Neural cell (in vitro differentiated cells): ENCODE results near the gene ELP5. TPM values are rescaled to one million over a fixed set of nuclear protein-coding genes. Genes with fewer than 3 reads are reported as not detected.

Experiments used
- H2AFZ ChIP-seq: fragments of 200-600, 300-800 bp; sonication (generic), shearing (Covaris generic); 2 replicates; pipeline ENCODE4 v1.6.0; 2014; ENCODE audit warnings: low read depth, mild to moderate bottlenecking, antibody characterized with exemption, low read length, moderate library complexity
- H3F3A ChIP-seq: fragments of 200-600 bp; shearing (Covaris generic); 2 replicates; pipeline ENCODE4 v1.6.1; 2016; ENCODE audit warnings: mild to moderate bottlenecking, moderate library complexity, mixed read lengths, antibody characterized with exemption, low read length; ENCODE audit not compliant: insufficient read depth, poor library complexity, severe bottlenecking
- H3K27ac ChIP-seq: fragments of 200-600, 300-800 bp; sonication (generic), shearing (Covaris generic); 2 replicates; pipeline ENCODE4 v1.5.1; 2014; ENCODE audit warnings: mild to moderate bottlenecking, low read length, moderate library complexity
- H3K27me3 ChIP-seq: fragments of 300-800, 200-600 bp; sonication (generic), shearing (Covaris generic); 2 replicates; pipeline ENCODE4 v1.6.0; 2014; ENCODE audit warnings: mild to moderate bottlenecking, low read depth, low read length, moderate library complexity; ENCODE audit not compliant: insufficient read depth
- H3K36me3 ChIP-seq: fragments of 300-800, 200-600 bp; sonication (generic), shearing (Covaris generic); 2 replicates; pipeline ENCODE4 v1.5.1; 2014; ENCODE audit warnings: mild to moderate bottlenecking, antibody characterized with exemption, low read length, moderate library complexity; ENCODE audit not compliant: insufficient read depth
- H3K4me2 ChIP-seq: fragments of 300-800, 200-600 bp; sonication (generic), shearing (Covaris generic); 2 replicates; pipeline ENCODE4 v1.6.0; 2014; ENCODE audit warnings: mild to moderate bottlenecking, low read length
- H3K4me3 ChIP-seq: fragments of 300-800, 200-600 bp; sonication (generic), shearing (Covaris generic); 2 replicates; pipeline ENCODE4 v1.5.1; 2014; ENCODE audit warnings: mild to moderate bottlenecking, low read length, moderate library complexity
- H3K79me2 ChIP-seq: fragments of 200-600 bp; shearing (Covaris generic); replicated peaks from 2 replicates; pipeline ENCODE4 v1.6.0; 2014; ENCODE audit warnings: mild to moderate bottlenecking, low read length, moderate library complexity; ENCODE audit not compliant: insufficient read depth
- H3K9ac ChIP-seq: fragments of 300-800, 200-600 bp; sonication (generic), shearing (Covaris generic); 2 replicates; pipeline ENCODE4 v1.6.1; 2016; ENCODE audit warnings: mild to moderate bottlenecking, low read length, mixed read lengths
- H3K9me2 ChIP-seq: fragments of 200-600 bp; shearing (Covaris generic); 2 replicates; pipeline ENCODE4 v1.6.1; 2016; ENCODE audit warnings: mild to moderate bottlenecking, low read length, mixed read lengths; ENCODE audit not compliant: insufficient read depth
- H3K9me3 ChIP-seq: fragments of 200-600, 300-800 bp; sonication (generic), shearing (Covaris generic); 2 replicates; pipeline ENCODE4 v1.6.1; 2016; ENCODE audit warnings: mild to moderate bottlenecking, mixed run types, low read length, moderate library complexity, mixed read lengths
- H4K20me1 ChIP-seq: fragments of 200-600 bp; shearing (Covaris generic); 2 replicates; pipeline ENCODE4 v1.6.1; 2016; ENCODE audit warnings: mild to moderate bottlenecking, mixed run types; ENCODE audit not compliant: insufficient read depth
- CTCF ChIP-seq: fragments of 450-650 bp; IDR thresholded peaks from 2 replicates; pipeline ENCODE4 v1.5.1; 2014; ENCODE audit warnings: antibody characterized with exemption, mild to moderate bottlenecking, moderate library complexity; ENCODE audit not compliant: poor library complexity, severe bottlenecking
- EP300 ChIP-seq: fragments of 450-650 bp; conservative IDR thresholded peaks from 2 replicates; pipeline ENCODE4 v1.6.1; 2014; ENCODE audit warnings: antibody characterized with exemption, mild to moderate bottlenecking, moderate library complexity; ENCODE audit not compliant: poor library complexity, severe bottlenecking
- EZH2 ChIP-seq: fragments of 200-600, 300-800 bp; shearing (Covaris generic), sonication (generic); IDR thresholded peaks from 2 replicates; pipeline ENCODE4 v1.6.1; 2014; ENCODE audit warnings: antibody characterized with exemption, low read length, borderline replicate concordance, mild to moderate bottlenecking; ENCODE audit not compliant: insufficient read depth, poor library complexity, severe bottlenecking
- MXI1 ChIP-seq: fragments of 450-650 bp; conservative IDR thresholded peaks from 2 replicates; pipeline ENCODE4 v1.6.1; 2014; ENCODE audit warnings: antibody characterized with exemption, mild to moderate bottlenecking; ENCODE audit not compliant: poor library complexity, severe bottlenecking
- POLR2AphosphoS5 ChIP-seq: IDR thresholded peaks from 2 replicates; pipeline ENCODE4 v1.6.1; 2012
- RAD21 ChIP-seq: fragments of 450-650 bp; conservative IDR thresholded peaks from 2 replicates; pipeline ENCODE4 v1.6.1; 2014; ENCODE audit warnings: antibody characterized with exemption, mild to moderate bottlenecking, moderate library complexity
- REST ChIP-seq: IDR thresholded peaks from 2 replicates; pipeline ENCODE4 v1.6.1; 2012; ENCODE audit warnings: borderline replicate concordance
- SMC3 ChIP-seq: fragments of 450-650 bp; conservative IDR thresholded peaks from 2 replicates; pipeline ENCODE4 v1.6.1; 2014; ENCODE audit warnings: antibody characterized with exemption, mild to moderate bottlenecking, moderate library complexity; ENCODE audit not compliant: poor library complexity
- TAF1 ChIP-seq: IDR thresholded peaks from 2 replicates; pipeline ENCODE4 v1.6.1; 2012; ENCODE audit warnings: low read depth
- polyA plus RNA-seq: library from polyadenylated mRNA; depleted of rRNA; stranded (reverse); fragments of >200 nt; gene quantifications from 2 replicates; pipeline ENCODE4 v1.2.3, GENCODE V29; 2014

Gene ELP5
- polyA plus RNA-seq, 1 donor from 2014 or later: 82.7 TPM

- no peak overlapping the region for H3K27ac ChIP-seq
- H3K36me3 ChIP-seq: no peaks in the 10 kb centered on the region
- TF ChIP-seq CTCF (no peak), MXI1 (no peak), EZH2 (no peak), TAF1 (no peak), POLR2AphosphoS5 (no peak), EP300 (no peak), RAD21 (no peak), SMC3 (no peak), REST (no peak)
- H3K79me2 ChIP-seq: peaks cover 42% of the 10 kb centered on the region
- no peak overlapping the region for H3K4me3 ChIP-seq
- no peak overlapping the region for H2AFZ ChIP-seq
- no peaks in the 10 kb centered on the region for H3K27me3 ChIP-seq
- H3K9me2 ChIP-seq: no peaks in the 10 kb centered on the region
- H4K20me1 ChIP-seq: peaks cover 5% of the 10 kb centered on the region
- no peaks in the 10 kb centered on the region for H3F3A ChIP-seq
- H3K9me3 ChIP-seq: no peaks in the 10 kb centered on the region
- no peak overlapping the region for H3K9ac ChIP-seq
- H3K4me2 ChIP-seq: no peak overlapping the region
Observed at GRCh38 chr17:7229504-7229903, 22.5 kb upstream of the ELP5 start.

- Histone ChIP-seq H3F3A (peaks cover under 1% of the 10 kb centered on the region), H3K9me2 (no peaks in the 10 kb centered on the region), H3K4me2 (peak overlapping the region; percentile 70), H3K79me2 (peaks cover 67% of the 10 kb centered on the region), H3K4me3 (peak overlapping the region; percentile 81), H3K36me3 (no peaks in the 10 kb centered on the region), H3K27ac (no peak overlapping the region), H4K20me1 (peaks cover 5% of the 10 kb centered on the region), H3K9me3 (no peaks in the 10 kb centered on the region), H3K27me3 (no peaks in the 10 kb centered on the region), H3K9ac (no peak overlapping the region), H2AFZ (no peak overlapping the region)
- TF ChIP-seq RAD21 (no peak), POLR2AphosphoS5 (no peak), SMC3 (no peak), CTCF (no peak), MXI1 (no peak)
Observed at GRCh38 chr17:7232114-7232513, 19.9 kb upstream of the ELP5 start.
